Measurements from ENCODE around the gene ARHGEF3.

ARHGEF3 gene

DNA sequence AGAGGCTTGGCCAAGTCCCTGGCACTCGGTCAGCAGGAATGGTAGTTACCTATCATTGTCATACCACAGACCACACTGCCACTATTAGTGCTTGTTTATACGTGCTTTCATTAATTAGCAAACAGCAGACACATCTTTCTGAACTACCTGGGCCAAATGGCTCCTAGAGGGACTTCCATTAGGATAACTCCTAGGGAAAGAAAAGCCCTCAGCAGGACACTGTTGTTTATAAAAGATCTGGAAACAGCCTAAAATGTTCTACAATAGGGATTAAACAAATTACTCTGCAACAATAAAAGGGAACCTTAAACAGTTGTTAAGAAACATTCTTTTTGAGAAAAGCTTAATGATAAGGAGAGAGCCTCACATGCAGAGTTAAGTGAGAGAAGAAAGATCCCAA lies 38.5 kb downstream of the ARHGEF3 start:
- no peak overlapping the region for H3K4me3 ChIP-seq (replicated peaks; ENCODE audit: low read depth, low read length)

DNA sequence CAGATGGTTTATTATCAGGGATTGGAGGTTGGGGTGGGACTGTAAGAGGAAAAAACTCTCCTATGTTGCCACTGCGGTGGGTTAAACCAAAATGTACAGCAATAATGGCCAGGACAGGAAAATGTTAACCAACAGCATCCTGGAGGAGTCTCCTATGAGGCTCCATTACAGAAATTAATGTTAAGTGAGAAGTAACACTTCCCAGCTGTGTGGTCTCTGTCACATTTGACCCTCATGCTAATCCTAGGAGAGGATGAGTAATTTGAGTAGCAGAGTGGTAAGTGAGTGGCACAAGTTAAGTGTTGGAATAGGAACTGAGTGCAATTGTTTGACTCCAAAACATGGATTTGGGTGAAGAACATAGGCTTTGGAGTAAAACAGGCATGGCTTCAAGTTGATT lies 39.0 kb downstream of the ARHGEF3 start:
- H3K27me3 ChIP-seq (replicated peaks; ENCODE audit: control insufficient read depth, insufficient read depth, low read length): no peaks in the 10 kb centered on the region
- no peak for DNase-seq (ENCODE audit: extremely low read depth, insufficient read length)
- H3K4me3 ChIP-seq (replicated peaks; ENCODE audit: low read depth, low read length): no peak overlapping the region
- no peaks in the 10 kb centered on the region for H3K36me3 ChIP-seq (ENCODE audit: control insufficient read depth, insufficient read depth, low read length)
- TF ChIP-seq, protein P1, sequence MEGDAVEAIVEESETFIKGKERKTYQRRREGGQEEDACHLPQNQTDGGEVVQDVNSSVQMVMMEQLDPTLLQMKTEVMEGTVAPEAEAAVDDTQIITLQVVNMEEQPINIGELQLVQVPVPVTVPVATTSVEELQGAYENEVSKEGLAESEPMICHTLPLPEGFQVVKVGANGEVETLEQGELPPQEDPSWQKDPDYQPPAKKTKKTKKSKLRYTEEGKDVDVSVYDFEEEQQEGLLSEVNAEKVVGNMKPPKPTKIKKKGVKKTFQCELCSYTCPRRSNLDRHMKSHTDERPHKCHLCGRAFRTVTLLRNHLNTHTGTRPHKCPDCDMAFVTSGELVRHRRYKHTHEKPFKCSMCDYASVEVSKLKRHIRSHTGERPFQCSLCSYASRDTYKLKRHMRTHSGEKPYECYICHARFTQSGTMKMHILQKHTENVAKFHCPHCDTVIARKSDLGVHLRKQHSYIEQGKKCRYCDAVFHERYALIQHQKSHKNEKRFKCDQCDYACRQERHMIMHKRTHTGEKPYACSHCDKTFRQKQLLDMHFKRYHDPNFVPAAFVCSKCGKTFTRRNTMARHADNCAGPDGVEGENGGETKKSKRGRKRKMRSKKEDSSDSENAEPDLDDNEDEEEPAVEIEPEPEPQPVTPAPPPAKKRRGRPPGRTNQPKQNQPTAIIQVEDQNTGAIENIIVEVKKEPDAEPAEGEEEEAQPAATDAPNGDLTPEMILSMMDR (IDR thresholded peaks at IDR 0.05; ENCODE audit: insufficient read depth, low read length, poor library complexity, severe bottlenecking): no peak

More for the DNA sequence above, 38.5 kb downstream of the ARHGEF3 start:
- Histone ChIP-seq H3K27me3 (replicated peaks; ENCODE audit: control insufficient read depth, insufficient read depth, low read length) (no peaks in the 10 kb centered on the region), H3K36me3 (ENCODE audit: control insufficient read depth, insufficient read depth, low read length) (no peaks in the 10 kb centered on the region)
- TF ChIP-seq, protein P1 (IDR thresholded peaks at IDR 0.05; ENCODE audit: insufficient read depth, low read length, poor library complexity, severe bottlenecking): no peak
- no peak for DNase-seq (ENCODE audit: extremely low read depth, insufficient read length)

DNA sequence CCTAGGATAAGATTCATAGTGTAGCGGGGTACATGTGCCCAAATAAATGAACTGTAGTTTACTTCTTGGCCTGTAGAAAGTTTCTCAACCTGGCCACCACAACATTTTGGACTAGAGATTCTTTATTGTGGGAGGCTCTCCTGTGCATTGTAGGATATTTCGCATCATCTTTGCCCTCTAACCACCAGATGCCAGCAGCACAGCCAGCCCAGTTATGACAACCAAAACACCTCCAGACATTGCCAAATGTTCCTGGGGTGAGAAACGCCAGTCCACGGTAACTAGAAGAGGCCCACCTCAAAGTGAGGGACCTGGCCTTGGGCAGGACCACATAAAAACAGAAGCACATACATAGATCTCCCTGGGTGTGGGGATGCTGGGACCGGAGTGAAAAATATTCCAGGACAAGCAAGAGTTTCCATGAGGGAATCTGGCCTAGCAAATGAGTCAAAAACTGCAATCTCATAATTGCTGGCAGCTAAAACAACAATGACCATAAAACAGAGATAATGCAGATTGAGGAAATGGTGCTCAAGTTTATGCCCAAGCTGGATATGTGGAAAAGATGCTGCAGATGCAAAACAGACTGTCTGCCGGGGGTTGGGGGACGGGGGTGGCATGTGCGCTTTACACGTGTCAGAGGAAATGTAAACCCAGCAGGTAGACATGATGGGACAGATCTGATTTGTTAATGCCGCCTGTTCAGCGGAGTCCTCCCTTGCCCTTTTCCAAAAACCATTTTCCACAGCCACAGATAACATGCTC lies 39.7 kb downstream of the ARHGEF3 start:
- no peak for DNase-seq (ENCODE audit: extremely low read depth, insufficient read length)
- H3K4me3 ChIP-seq (replicated peaks; ENCODE audit: low read depth, low read length): no peak overlapping the region
- no peaks in the 10 kb centered on the region for H3K27me3 ChIP-seq (replicated peaks; ENCODE audit: control insufficient read depth, insufficient read depth, low read length)
- TF ChIP-seq, protein P1 (IDR thresholded peaks at IDR 0.05; ENCODE audit: insufficient read depth, low read length, poor library complexity, severe bottlenecking): no peak
- H3K36me3 ChIP-seq (ENCODE audit: control insufficient read depth, insufficient read depth, low read length): no peaks in the 10 kb centered on the region

DNA sequence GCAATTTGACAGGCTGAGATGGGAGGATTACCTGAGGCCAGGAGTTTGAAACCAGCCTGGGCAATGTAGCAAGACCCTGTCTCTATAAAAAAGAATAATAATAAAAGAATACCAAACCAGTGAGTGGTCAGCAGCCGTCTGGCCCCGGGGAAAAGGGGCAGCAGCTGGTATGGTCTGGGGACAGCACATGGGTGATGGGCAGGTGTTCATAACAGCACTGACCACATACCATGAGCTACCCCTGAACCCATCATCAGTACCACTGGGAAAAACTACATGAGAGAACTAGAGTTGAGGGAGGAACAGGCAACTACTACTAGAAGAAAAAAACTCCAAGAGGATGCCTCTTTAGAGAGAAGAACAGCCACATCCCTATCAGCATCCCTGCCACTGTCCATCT lies 40.7 kb downstream of the ARHGEF3 start:
- no peak overlapping the region for H3K4me3 ChIP-seq (replicated peaks; ENCODE audit: low read depth, low read length)
- no peak for DNase-seq (ENCODE audit: extremely low read depth, insufficient read length)
- H3K36me3 ChIP-seq (ENCODE audit: control insufficient read depth, insufficient read depth, low read length): no peaks in the 10 kb centered on the region
- TF ChIP-seq, protein P1 (IDR thresholded peaks at IDR 0.05; ENCODE audit: insufficient read depth, low read length, poor library complexity, severe bottlenecking): no peak
- H3K27me3 ChIP-seq (replicated peaks; ENCODE audit: control insufficient read depth, insufficient read depth, low read length): no peaks in the 10 kb centered on the region

DNA sequence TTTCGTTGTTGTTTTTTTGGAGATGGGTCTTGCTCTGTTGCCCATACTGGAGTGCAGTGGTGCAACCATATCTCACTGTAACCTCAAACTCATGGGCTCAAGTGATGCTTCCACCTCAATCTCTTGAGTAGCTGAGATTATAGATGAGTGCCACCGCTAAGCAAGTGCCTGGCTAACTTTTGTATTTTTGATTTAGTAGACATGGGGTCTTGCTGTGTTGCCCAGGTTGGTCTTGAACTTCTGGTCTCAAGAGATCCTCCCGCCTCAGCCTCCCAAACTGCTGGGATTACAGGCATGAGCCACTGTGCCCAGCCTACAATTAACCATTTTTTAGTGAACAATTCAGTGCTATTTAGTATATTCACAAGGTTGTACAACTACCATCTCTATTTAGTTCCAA lies 42.2 kb downstream of the ARHGEF3 start:
- H3K4me3 ChIP-seq (replicated peaks; ENCODE audit: low read depth, low read length): no peak overlapping the region
- no peaks in the 10 kb centered on the region for H3K27me3 ChIP-seq (replicated peaks; ENCODE audit: control insufficient read depth, insufficient read depth, low read length)
- TF ChIP-seq, protein P1 (IDR thresholded peaks at IDR 0.05; ENCODE audit: insufficient read depth, low read length, poor library complexity, severe bottlenecking): no peak
- H3K36me3 ChIP-seq (ENCODE audit: control insufficient read depth, insufficient read depth, low read length): no peaks in the 10 kb centered on the region
- peak; percentile 39 for DNase-seq (ENCODE audit: extremely low read depth, insufficient read length)
